IMR-90 (cell line): ENCODE results near the gene CCDC137. TPM values are rescaled to one million over a fixed set of nuclear protein-coding genes. Genes with fewer than 3 reads are reported as not detected.
A peak's percentile ranks its signal among the peaks of the same experiment; 100 is the strongest.

Experiments used
- ATAC-seq: fragments of 200-7000 bp; cut with Tn5 transposase; 2 replicates; pipeline ENCODE4 v1.9.1; 2020; ENCODE audit warnings: low read depth, mild to moderate bottlenecking, moderate library complexity
- BruUV-seq: library from RNA; stranded (reverse); fragments of 400-500 nt; replicated peaks from 2 replicates; lab custom pipeline; 2021; lab: Mats Ljungman, UMichigan
- CTCF ChIA-PET: fragments of 300-600 bp; formaldehyde crosslinking; extraction: SDS; loops from one replicate; lab custom pipeline; 2021; ENCODE audit warnings: antibody characterized with exemption; lab: Yijun Ruan, JAX
- POLR2A ChIA-PET: fragments of 300-600 bp; sonication (Branson Sonifier 250); formaldehyde crosslinking; loops from one replicate; lab custom pipeline; 2022; ENCODE audit warnings: antibody characterized with exemption; ENCODE audit not compliant: unreplicated experiment; lab: Charles Lee
- DNase-seq: peaks from one replicate; pipeline ENCODE4 v3.0.0; 2013
- H2AFZ ChIP-seq: replicated peaks from 2 replicates; pipeline ENCODE3; 2013; ENCODE audit warnings: low read length, mild to moderate bottlenecking; ENCODE audit not compliant: poor library complexity
- H2AK5ac ChIP-seq: 2 replicates; pipeline ENCODE4 v1.6.1; 2013; ENCODE audit warnings: low read depth, low read length, inconsistent platforms
- H2AK9ac ChIP-seq: replicated peaks from 2 replicates; pipeline ENCODE3; 2013; ENCODE audit warnings: mild to moderate bottlenecking, low read depth, low read length, moderate library complexity; ENCODE audit not compliant: poor library complexity
- H2BK120ac ChIP-seq: 2 replicates; pipeline ENCODE4 v1.6.1; 2013; ENCODE audit warnings: low read depth, low read length, inconsistent platforms
- H2BK15ac ChIP-seq: 3 replicates; pipeline ENCODE4 v1.6.1; 2013; ENCODE audit warnings: low read depth, low read length, inconsistent platforms
- H2BK20ac ChIP-seq: 2 replicates; pipeline ENCODE4 v1.6.1; 2013; ENCODE audit warnings: low read depth, mild to moderate bottlenecking, inconsistent platforms, low read length, moderate library complexity
- H2BK5ac ChIP-seq: 2 replicates; pipeline ENCODE4 v1.6.1; 2013; ENCODE audit warnings: mild to moderate bottlenecking, low read depth, low read length, inconsistent platforms; ENCODE audit not compliant: poor library complexity, severe bottlenecking
- H3K14ac ChIP-seq: replicated peaks from 2 replicates; pipeline ENCODE4 v1.6.1; 2013; ENCODE audit warnings: low read depth, low read length, inconsistent platforms
- H3K18ac ChIP-seq: 2 replicates; pipeline ENCODE4 v1.6.1; 2013; ENCODE audit warnings: low read depth, low read length, control low read depth
- H3K23ac ChIP-seq: 2 replicates; pipeline ENCODE4 v1.6.1; 2013; ENCODE audit warnings: low read depth, low read length, inconsistent platforms
- H3K27ac ChIP-seq: 2 replicates; pipeline ENCODE4 v1.5.1; 2013; ENCODE audit warnings: mild to moderate bottlenecking, control low read depth, low read length; ENCODE audit not compliant: insufficient read depth
- H3K27me3 ChIP-seq: 2 replicates; pipeline ENCODE4 v1.6.1; 2013; ENCODE audit warnings: low read length; ENCODE audit not compliant: control insufficient read depth, insufficient read depth
- H3K36me3 ChIP-seq: 2 replicates; pipeline ENCODE4 v1.6.1; 2013; ENCODE audit warnings: low read length, mixed read lengths; ENCODE audit not compliant: control insufficient read depth, insufficient read depth
- H3K4ac ChIP-seq: 2 replicates; pipeline ENCODE4 v1.6.1; 2013; ENCODE audit warnings: low read depth, low read length, inconsistent platforms
- H3K4me1 ChIP-seq: 2 replicates; pipeline ENCODE4 v1.6.1; 2013; ENCODE audit warnings: low read length, mixed read lengths; ENCODE audit not compliant: control insufficient read depth, insufficient read depth
- H3K4me2 ChIP-seq: 2 replicates; pipeline ENCODE4 v1.6.1; 2013; ENCODE audit warnings: low read depth, mild to moderate bottlenecking, control low read depth, low read length, moderate library complexity
- H3K4me3 ChIP-seq: 2 replicates; pipeline ENCODE4 v1.5.1; 2013; ENCODE audit warnings: low read depth, mild to moderate bottlenecking, control low read depth, low read length, moderate library complexity; ENCODE audit not compliant: insufficient read depth
- H3K56ac ChIP-seq: 2 replicates; pipeline ENCODE4 v1.6.1; 2013; ENCODE audit warnings: low read length, inconsistent platforms; ENCODE audit not compliant: insufficient read depth; ENCODE audit errors: extremely low read depth
- H3K79me1 ChIP-seq, 2 experiments: 2 replicates each; pipeline ENCODE4 v1.6.1; 2013; ENCODE audit warnings: low read length in 2 of 2, inconsistent platforms in 1 of 2, low read depth in 1 of 2
- H3K9ac ChIP-seq: 2 replicates; pipeline ENCODE4 v1.6.1; 2013; ENCODE audit warnings: low read depth, low read length, control low read depth
- H3K9me1 ChIP-seq: 2 replicates; pipeline ENCODE4 v1.6.1; 2013; ENCODE audit warnings: low read length, inconsistent platforms; ENCODE audit not compliant: insufficient read depth
- H3K9me3 ChIP-seq: 2 replicates; pipeline ENCODE4 v1.6.1; 2013; ENCODE audit warnings: low read length; ENCODE audit not compliant: control insufficient read depth, insufficient read depth
- H4K20me1 ChIP-seq: 2 replicates; pipeline ENCODE4 v1.6.1; 2013; ENCODE audit warnings: low read length, inconsistent platforms; ENCODE audit not compliant: insufficient read depth
- H4K5ac ChIP-seq: 2 replicates; pipeline ENCODE4 v1.6.1; 2013; ENCODE audit warnings: mild to moderate bottlenecking, low read depth, low read length, control low read depth
- H4K8ac ChIP-seq, 2 experiments: 2 replicates each; pipeline ENCODE4 v1.6.1; 2013; ENCODE audit warnings: low read depth in 2 of 2, low read length in 2 of 2, control low read depth in 1 of 2, inconsistent platforms in 1 of 2
- H4K91ac ChIP-seq: 2 replicates; pipeline ENCODE4 v1.6.1; 2013; ENCODE audit warnings: low read depth, low read length, inconsistent platforms; ENCODE audit not compliant: insufficient read depth
- BHLHE40 ChIP-seq: fragments of 150-350 bp; IDR thresholded peaks from 2 replicates; pipeline ENCODE4 v1.6.1; 2016; ENCODE audit warnings: mild to moderate bottlenecking, low read depth, low read length
- CEBPB ChIP-seq: IDR thresholded peaks from 2 replicates; pipeline ENCODE4 v1.6.1; 2012; ENCODE audit warnings: low read depth, low read length, improper control_type of control experiment
- MAFK ChIP-seq: IDR thresholded peaks from 2 replicates; pipeline ENCODE4 v1.6.1; 2012; ENCODE audit warnings: low read depth, low read length, improper control_type of control experiment
- MXI1 ChIP-seq: IDR thresholded peaks from 2 replicates; pipeline ENCODE4 v1.6.1; 2012; ENCODE audit warnings: low read depth, mild to moderate bottlenecking, low read length, moderate library complexity, borderline replicate concordance
- NFE2L2 ChIP-seq: fragments of 150-350 bp; IDR thresholded peaks from 2 replicates; pipeline ENCODE4 v1.6.1; 2016; ENCODE audit warnings: low read depth, mild to moderate bottlenecking, low read length
- POLR2A ChIP-seq: IDR thresholded peaks from 2 replicates; pipeline ENCODE4 v1.6.1; 2012; ENCODE audit warnings: mild to moderate bottlenecking, low read depth, low read length
- RAD21 ChIP-seq: IDR thresholded peaks from 2 replicates; pipeline ENCODE4 v1.6.1; 2012; ENCODE audit warnings: low read length, improper control_type of control experiment
- RCOR1 ChIP-seq: IDR thresholded peaks from 2 replicates; pipeline ENCODE4 v1.6.1; 2012; ENCODE audit warnings: mild to moderate bottlenecking, low read length, improper control_type of control experiment; ENCODE audit not compliant: insufficient replicate concordance
- SMC3 ChIP-seq: fragments of 150-350 bp; IDR thresholded peaks from 2 replicates; pipeline ENCODE4 v1.6.1; 2016; ENCODE audit warnings: low read depth, mild to moderate bottlenecking, antibody characterized with exemption, low read length, moderate library complexity
- WGBS, 2 experiments: methylation state at CpG; one replicate each; pipeline versions ENCODE4 v1.1.5 to v1.1.7; 2013; ENCODE audit warnings: missing lambda C conversion rate in 2 of 2; ENCODE audit not compliant: insufficient read length in 1 of 2; ENCODE audit errors: extremely low coverage in 2 of 2; 5-methylcytosine and 5-hydroxymethylcytosine counted together
- dilution Hi-C: fragments of 300-500 bp; cut with HindIII; formaldehyde crosslinking; loops from one replicate; pipeline ENCODE4 v1.14.3; 2018; ENCODE audit warnings: low sequenced_read_pairs; ENCODE audit not compliant: unreplicated experiment
- in situ Hi-C: fragments of 300-500 bp; cut with MboI; formaldehyde crosslinking; loops from 3 replicates; pipeline ENCODE4 v1.14.3; 2019; ENCODE audit warnings: low sequenced_read_pairs, inconsistent platforms, mixed read lengths
- intact Hi-C: fragments of 100-400 bp; cut with micrococcal nuclease; formaldehyde crosslinking; loops from 2 replicates; pipeline ENCODE4 v1.10.0; 2022
- polyA plus RNA-seq, 3 experiments: library from polyadenylated mRNA; depleted of rRNA; stranded (reverse); fragments of >200 nt; gene quantifications; 2 replicates each; pipeline ENCODE4 v1.2.3, GENCODE V29; 2012; ENCODE audit warnings: low replicate concordance in 1 of 3
- total RNA-seq: library from RNA; depleted of rRNA; stranded (reverse); fragments of >200 nt; gene quantifications from 2 replicates; pipeline ENCODE4 v1.2.3, GENCODE V29; 2012
- TF ChIP-seq, protein P1 (sequence below): conservative IDR thresholded peaks from 2 replicates; pipeline ENCODE4 v1.5.1; 2012; ENCODE audit warnings: mild to moderate bottlenecking, low read depth, low read length, improper control_type of control experiment

Gene CCDC137
- total and polyA plus RNA-seq, 2 of the 4 experiments (the other 2 are of a cell fraction): 7.5 to 18.4 TPM

DNA sequence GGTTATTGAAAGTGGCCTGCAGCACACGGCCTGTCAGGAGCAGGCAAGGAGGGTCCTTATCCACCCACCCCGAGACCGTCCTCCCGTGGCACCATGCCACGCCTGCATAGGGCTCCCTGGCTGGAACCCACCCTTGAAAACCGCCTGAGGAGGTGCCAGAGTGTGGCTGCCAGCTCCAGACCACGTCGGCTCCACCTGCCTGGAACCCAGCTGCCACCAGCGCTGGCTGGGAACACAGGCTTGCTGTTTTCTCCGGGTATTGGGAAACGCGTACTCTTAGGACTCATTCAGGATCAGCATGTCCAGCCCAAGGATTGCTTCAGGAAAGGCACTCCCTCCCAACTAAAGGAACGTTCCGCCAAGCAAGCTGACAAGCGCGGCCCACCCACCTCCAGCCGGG lies 10.4 kb downstream of the CCDC137 start:
- ChIA-PET POLR2A (no interaction called here), CTCF (no interaction called here)
- Histone ChIP-seq H4K8ac (no peak overlapping the region), H3K9ac (no peak overlapping the region), H2AFZ (no peak overlapping the region), H2BK20ac (no peak overlapping the region), H2AK9ac (no peak overlapping the region), H2BK5ac (no peak overlapping the region), H3K56ac (no peak overlapping the region), H3K36me3 (peaks cover 31% of the 10 kb centered on the region), H3K9me1 (no peaks in the 10 kb centered on the region), H3K23ac (no peak overlapping the region), H3K79me1 (peaks cover 15 to 63% of the 10 kb centered on the region in 2 experiments; a peak in 3 of 4 replicates), H3K9me3 (no peaks in the 10 kb centered on the region), H3K4ac (no peak overlapping the region), H4K20me1 (peaks cover 3% of the 10 kb centered on the region), H3K4me2 (no peak overlapping the region), H3K27me3 (no peaks in the 10 kb centered on the region), H3K4me3 (no peak overlapping the region), H3K18ac (no peak overlapping the region), H4K5ac (0 out of 2 replicates have a peak overlapping the region, but pooled peaks have one; percentile 18), H2BK15ac (no peak overlapping the region), H3K27ac (no peak overlapping the region), H3K4me1 (no peaks in the 10 kb centered on the region), H2BK120ac (no peak overlapping the region), H3K14ac (no peak overlapping the region), H2AK5ac (no peak overlapping the region), H4K91ac (no peak overlapping the region)
- DNase-seq (no peak), ATAC-seq (no peak)
- TF ChIP-seq RAD21: no peak
- TF ChIP-seq MXI1: no peak
- TF ChIP-seq BHLHE40: no peak
- TF ChIP-seq, protein P1, sequence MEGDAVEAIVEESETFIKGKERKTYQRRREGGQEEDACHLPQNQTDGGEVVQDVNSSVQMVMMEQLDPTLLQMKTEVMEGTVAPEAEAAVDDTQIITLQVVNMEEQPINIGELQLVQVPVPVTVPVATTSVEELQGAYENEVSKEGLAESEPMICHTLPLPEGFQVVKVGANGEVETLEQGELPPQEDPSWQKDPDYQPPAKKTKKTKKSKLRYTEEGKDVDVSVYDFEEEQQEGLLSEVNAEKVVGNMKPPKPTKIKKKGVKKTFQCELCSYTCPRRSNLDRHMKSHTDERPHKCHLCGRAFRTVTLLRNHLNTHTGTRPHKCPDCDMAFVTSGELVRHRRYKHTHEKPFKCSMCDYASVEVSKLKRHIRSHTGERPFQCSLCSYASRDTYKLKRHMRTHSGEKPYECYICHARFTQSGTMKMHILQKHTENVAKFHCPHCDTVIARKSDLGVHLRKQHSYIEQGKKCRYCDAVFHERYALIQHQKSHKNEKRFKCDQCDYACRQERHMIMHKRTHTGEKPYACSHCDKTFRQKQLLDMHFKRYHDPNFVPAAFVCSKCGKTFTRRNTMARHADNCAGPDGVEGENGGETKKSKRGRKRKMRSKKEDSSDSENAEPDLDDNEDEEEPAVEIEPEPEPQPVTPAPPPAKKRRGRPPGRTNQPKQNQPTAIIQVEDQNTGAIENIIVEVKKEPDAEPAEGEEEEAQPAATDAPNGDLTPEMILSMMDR: no peak
- TF ChIP-seq MAFK: no peak
- TF ChIP-seq RCOR1: no peak
- no peak for TF ChIP-seq SMC3
- no peak for TF ChIP-seq POLR2A
- no peak for TF ChIP-seq NFE2L2
- TF ChIP-seq CEBPB: no peak
- intact Hi-C loops: no loop called here
- 92% methylated on average over 14 of the region's 17 CpGs; no CpG with 5 or more reads in 1 of the 2 experiments for WGBS, 2 experiments
- BruUV-seq: no TSS peak
- in situ Hi-C loops: no loop called here
- dilution Hi-C loops: no loop called here
